CD4-positive, alpha-beta T cell treated with Interleukin-4 for 4 hours (primary cell): Measurements from ENCODE around the gene STRADA.
A peak's percentile ranks its signal among the peaks of the same experiment; 100 is the strongest.
"Not testable (repeated sequence)": the region's sequence is repeated elsewhere in the genome, so short reads cannot be mapped to it uniquely, and the experiment has no call there.

Experiments used
- DNase-seq: peaks from one replicate; pipeline ENCODE4 v3.0.0-alpha.2; 2020

Gene STRADA

DNA sequence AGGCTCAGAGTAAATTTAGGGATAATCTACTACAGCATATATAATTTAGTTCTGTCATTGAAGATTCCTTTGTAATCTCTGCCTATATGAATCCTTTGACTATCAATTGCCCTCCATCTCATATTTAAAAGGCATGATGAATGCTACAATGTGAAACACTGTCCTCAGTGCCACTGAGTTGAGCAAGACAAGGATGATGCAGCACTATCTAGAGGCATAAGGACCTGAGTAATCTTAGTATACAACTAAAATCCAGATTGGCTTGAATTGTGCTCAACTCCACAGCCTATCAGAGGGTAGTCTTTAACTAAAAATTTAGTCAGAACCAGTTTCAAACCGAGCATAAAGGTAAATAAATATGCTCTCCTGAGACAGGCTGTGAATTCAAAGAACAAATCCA lies 11.6 kb upstream of the STRADA start:
- no peak for DNase-seq

DNA sequence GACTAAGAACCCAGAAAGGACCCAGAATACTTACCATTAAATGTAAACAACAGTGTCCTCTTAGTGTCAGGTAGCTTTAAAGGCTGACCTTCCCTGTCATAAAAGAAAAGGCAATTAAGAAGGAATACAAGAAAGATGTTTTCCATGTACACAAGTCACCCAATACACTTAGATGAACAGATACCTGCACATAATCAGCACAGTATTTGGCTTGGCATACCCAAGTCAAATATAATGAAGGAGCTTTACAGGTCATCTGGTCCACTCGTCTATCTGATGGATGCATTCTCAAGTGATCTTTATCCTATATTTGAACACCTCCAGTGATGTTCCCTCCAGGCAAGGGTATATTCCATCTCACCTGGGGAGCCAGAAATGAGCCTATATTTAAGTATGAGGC lies 11.1 kb upstream of the STRADA start:
- no peak for DNase-seq

DNA sequence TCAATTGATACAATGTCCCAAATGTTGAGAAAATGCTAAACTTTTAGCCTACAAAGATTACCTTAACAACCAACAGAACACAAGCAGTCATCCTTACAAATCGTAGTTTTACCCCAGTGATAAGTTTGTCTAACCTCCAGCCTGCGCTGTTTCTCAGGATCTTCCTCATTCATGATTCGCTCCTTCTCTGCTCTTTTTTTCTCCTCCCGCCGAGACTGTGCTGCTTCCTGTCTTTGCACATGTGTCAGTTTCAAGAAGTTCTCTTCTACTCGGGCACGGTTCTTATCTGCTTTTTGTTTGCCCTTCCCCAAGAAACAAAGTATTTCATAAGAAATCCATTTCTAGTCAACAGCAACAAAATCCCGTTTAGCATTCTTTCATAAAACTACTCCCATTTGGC lies 10.2 kb upstream of the STRADA start:
- DNase-seq: peak; percentile 29

DNA sequence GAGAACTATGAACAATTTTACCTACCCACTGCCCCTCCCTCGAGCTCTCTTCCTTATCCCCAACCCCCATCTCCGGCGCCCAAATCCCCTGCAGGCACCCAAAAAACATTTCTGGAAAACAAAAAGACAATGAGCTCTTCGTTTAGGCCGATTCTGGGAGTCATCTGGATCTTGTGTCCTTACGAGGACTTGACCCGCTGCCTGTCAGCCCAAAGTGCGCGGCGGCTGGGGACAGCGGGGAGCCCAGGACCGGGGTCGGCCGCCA lies 524 bp downstream of the STRADA start:
- DNase-seq: no peak

DNA sequence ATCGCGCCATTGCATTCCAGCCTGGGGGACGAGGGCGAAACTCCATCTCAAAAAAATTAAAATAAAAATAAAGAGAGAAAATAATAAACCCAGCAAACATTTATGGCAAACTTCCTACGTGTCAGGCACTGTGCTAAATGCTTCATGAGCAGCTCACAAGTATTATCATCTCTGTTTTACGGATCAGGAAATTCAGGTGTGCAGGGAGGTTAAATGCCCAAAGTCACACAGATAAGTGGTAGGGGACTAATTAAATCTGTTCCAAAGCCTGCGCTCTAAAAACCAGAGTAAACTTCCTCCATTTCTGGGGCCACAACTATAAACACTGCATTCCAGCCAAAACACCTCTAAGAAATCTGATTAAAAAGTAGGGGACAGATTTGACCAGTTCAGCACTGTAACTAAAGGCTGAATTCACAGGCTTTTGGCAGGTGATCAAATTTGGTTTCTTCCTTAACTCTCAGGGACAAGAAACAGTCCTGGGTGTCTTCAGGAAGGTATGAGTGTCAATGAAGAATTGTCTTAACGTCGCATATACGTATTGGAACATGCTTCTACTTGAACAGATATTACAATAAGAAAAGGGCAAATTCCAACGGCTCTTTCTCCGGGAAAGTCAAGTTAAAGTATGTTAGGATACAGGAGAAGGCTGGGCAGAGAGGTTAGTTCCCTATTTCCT lies 996 bp downstream of the STRADA start:
- DNase-seq: no peak

DNA sequence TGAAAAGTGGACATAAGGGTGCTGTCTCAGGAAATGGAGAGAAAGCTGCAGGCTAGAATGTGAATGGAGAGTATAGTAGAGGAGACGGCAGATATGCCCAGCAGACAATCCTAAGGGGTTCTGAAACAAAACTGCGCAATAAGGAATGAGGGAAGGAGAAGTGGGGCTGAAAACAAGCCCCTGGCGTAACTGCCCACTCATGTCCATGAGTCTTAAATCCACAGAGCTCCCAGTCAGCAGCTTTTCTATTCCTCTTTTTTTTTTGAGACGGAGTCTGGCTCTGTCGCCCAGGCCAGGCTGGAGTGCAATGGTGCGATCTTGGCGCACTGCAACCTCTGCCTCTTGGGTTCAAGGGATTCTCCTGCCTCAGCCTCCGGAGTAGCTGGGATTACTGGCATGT lies 5.9 kb downstream of the STRADA start:
- no peak for DNase-seq

DNA sequence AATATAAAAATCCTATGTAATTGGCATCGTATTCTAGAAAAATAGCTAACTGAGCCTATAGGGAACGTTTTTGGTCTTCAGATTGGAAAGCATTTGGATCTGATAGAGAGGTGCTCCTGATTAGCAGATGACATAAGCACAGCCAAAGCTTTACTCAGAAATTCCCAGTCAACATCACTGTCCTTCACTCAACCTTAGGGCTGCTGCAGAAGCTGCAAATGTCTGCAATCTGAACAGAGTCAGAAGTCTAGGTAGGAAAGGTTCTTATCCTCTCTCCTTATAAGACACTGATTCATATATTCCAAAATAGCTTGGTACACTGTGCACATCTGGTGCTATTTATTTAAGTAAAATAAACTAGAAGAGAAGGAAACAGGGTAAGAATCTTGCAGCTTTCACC lies 19.2 kb downstream of the STRADA start:
- no peak for DNase-seq

DNA sequence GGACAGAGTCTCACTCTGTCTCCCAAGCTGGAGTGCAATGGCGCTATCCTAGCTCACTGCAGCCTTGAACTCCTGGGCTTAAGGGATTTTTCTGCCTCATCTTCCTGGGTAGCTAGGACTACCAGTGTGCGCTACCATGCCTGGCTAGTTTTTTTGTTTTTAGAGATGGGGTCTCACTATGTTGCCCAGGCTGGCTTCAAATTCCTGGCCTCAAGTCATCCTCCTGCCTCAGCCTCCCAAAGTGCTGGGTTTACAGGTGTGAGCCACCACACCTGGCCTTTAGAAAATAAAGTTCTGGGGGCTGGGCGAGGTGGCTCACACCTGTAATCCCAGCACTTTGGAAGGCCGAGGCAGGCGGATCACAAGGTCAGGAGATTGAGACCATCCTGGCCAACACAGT lies 21.4 kb downstream of the STRADA start:
- DNase-seq: not testable (repeated sequence)

DNA sequence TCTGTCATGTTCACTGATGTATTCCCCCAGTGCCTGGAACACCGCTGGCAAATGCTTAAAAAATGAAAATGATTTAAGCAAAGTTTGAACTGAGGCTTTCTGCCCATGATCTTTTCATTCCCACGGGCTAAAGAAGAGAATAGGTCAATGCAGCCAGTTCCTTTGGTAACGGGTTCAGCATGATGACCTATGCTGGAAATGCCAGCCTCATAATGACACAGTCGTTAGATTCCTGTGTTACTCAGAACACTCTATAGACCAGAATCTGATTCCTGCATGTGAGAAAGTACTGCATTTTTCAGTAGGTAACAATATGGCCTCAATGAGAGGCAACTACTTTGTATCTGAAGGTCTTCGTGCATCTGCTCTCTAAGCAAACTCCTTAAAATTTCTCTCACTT lies 22.6 kb downstream of the STRADA start:
- no peak for DNase-seq

DNA sequence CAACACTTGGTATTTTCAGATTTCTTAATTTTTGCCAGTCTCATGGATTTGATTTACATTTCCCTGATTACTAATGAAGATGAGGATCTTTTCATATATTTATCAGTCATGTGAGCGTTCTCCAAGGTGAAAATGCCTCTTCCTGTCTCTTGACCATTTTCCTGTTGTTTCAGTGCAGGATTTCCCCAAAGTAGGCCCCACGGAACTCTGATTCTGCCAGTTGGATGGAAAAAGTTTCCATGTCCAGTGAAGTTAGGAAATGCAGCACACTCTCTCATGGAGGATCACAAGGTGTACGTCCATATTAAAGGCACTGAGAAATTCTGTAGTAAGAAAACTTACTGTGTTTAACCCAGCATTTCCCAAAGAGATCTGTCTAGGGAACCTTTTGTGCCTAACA lies 25.2 kb downstream of the STRADA start:
- DNase-seq: no peak

DNA sequence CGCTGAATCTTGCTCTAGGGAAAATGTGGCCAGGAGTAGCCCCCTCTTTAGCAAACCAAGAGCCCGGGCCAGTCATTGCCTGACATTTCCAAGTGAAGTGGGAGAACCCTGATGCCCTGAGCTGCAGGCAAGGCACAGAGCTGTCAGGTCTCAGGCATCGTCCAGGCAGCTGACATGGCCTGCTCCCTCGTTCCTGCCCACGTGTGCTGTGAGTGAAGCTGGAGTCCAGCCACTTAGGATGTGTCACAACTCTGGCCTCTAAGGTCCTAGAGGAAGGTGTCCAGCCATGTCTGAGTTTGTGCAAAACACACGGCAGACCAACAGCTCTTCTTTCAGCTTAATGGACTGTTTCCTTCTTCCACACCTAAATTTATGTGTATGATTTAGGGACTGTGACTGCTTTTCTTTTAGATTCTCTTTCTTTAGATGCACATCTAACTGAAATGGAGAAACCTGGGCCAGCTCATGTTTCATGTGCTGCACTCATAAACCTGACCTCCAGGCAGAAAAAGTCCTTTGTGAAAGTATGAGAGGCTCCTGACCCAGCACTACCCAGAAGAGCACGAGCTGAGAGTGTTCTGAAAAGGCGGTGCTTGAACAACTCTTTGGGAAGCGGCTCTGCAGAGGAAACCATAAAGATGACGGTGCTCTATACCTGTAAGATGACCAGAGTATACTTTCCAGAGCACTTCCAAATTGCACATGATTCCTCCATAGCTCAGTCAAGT lies 26.9 kb downstream of the STRADA start:
- no peak for DNase-seq

DNA sequence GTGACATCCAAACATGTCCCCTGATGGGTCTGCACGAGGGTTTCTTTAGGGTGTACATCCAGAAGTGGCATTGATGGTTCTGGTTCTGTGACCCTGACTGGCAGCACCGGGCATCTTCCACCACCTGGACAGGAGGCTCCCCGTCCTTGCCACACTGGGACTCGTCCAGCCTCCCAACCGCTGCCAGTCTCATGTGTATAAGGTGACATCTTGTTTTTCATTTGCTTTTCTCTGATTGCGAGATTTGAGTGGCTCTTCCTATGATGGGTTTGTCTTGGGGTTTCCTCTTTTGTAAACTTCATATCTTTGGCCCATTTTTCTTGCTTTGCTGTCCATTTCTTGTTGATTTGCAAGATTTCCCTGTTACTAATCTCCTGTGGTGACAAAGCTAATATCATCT lies 32.5 kb downstream of the STRADA start:
- no peak for DNase-seq

DNA sequence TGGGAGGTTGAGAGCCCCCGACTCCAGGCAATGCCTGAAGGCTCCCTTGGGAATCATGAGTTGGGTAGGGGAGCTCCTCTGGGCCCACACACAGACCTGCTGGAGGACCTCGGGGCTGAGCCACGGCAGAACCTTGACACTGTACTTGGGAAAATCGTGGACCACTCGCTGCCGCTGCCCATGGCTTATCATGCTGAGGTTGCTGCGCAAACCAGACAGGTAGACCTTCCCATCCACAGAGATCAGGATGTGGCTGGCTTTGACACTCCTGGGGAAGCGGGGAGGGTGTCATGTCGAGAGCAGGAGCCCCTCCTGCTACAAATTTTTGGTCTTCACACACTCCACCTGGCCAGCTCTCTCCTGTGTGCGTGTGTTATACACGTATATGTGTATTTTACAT lies 34.4 kb downstream of the STRADA start:
- DNase-seq: no peak

DNA sequence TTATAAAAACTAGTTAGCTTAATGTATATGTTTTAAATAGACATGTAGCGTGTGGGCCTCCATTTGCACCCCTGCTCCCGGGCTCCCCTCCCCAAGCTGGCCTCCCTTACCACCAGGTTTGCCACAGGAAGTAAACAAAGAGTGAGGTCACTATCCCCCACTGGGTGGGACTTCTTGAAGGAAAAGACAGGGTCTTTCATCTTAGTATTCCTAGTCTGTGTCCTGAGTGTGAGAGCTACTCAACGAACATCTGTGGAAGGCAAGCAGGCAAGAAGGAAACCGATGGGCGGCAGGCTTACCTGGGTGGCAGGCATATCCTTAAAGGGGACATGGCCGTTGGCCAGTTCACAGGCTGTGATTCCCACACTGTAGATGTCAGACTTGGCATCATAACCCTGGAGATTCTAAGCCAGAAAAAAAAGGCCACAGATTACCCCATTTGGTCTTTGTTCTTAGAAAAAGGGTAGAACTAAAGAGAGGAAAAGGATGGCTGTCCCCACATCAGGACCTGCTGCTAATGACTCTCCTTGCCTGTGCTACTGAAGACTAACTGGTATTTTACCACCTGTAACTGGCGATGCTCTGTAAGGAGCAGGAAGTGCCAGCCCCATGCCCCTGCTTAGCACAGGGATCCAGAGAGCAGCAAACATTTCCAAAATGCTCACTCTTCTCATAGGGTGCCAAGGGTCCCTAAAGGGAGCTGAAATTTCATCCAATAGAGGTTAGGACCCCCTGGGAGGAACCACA lies 35.1 kb downstream of the STRADA start:
- peak; percentile 44 for DNase-seq

DNA sequence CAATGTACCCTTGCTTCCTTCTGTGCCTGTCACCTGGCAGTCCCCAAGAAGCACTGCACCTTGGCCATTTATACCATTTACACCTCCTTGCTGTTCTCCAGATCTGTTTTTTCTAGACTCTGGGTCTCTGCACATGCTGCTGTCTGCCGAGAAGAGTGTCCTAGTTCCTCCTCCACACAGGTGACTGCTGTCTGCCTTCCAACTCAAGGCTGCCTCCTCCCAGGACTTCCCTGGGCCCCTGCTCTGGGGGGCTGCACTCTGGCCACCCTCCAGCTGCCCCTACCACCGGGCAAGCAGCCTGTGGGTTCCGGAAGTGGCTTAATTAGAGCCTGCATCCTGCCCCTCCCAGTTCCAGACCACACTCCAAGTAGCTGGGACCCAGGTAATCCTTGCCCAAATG lies 35.9 kb downstream of the STRADA start:
- no peak for DNase-seq

DNA sequence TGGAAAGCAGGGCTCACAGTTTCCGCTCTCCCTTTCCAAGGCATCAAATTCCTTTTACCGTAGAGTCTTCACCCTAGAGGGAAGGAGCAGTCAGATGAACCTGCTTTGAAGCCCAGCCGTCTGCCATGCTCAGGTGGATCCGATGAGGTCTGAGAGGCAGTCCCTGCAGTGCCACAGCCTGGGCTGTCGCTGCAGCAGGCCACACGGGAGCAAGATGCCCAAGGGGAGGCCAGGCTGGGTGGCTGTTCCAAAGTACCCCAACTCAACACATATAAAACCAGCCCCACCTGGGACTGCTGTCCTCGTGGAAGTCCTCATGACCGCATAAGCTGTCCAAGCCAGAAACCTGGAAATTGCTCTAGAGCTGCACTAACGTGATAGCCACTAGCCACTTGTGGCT lies 36.8 kb downstream of the STRADA start:
- no peak for DNase-seq

DNA sequence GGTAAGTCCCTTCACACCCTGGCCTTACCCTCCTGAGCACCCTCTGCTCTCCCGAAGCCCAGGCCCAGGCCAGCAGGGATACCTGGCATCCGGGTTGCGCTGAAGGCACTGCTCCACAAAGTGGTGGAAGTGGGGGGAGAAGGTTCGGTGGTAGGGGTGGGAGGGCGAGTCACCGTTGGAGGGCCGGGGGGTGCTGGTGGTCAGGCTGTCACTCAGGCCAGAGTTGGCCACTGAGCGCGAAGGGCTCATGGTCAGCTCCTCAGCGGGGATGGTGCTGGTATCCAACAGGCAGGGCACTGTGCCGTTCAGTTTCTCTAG lies 37.4 kb downstream of the STRADA start:
- DNase-seq: no peak

DNA sequence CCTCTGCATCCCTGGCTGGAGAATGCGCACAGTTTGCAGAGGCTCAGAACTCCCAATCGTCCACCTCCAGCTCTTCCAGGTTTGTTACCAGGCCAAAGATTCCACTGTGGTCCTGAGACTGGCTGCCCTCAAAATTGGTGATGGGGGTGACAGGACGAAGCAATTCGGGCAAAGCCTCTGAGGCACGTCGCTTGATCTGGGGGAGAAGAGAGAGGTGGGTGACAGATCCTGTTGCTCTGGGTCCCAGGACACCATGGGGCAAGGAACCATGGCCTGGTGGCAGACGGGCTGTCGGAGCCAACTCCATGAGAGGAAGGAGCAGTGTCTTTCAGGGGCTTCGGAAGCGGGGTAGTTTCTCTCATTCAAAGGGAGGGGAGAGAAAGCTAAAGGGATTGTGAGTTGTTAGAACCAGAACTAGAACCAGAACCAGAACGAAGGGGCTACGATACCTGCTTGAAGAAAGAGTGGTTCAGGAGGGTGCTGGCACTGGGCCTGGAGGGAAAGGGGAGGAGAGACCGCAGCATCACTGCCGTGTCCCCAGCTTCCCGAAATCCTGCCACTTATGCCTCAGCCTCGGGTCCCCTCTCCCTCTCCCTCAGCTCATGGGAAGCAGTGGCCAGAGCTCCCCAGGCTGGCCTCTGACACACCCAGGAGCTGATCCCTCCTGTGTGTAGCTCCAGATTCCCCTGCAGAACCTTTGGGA lies 37.9 kb downstream of the STRADA start:
- no peak for DNase-seq

DNA sequence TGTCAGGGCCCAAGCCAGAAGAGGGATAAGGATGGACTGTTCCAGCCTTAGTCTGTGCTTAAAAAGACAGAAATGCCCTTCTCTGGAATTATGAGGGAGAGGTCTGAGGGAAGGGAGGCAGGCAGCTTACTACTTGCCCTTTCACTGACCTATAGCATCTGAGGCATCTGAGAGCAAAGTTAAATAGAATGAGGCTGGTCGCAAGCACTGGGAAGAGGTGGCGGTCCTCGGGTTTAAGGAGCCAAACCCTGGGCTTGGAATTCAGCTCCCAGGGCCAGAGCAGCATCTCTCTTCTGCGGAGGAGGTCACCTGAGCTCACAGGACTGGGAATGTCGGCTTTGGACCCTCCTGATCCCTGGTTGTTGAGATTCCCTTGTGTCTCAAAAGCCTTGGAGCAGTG lies 38.6 kb downstream of the STRADA start:
- DNase-seq: no peak

DNA sequence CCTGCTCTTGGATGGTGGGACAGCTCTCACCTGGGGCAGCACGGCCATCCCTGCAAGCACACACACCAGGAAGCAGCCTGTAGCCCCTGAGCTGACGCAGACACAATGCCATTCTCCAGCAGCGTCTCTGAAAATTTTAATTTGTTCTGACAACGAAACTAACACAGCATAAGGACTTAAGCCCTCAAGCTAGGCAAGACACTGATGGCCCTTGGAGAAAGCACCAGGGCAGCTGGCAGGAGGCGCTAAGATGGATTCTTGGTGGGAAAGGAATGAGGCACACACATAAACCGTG lies 38.9 kb downstream of the STRADA start:
- no peak for DNase-seq

DNA sequence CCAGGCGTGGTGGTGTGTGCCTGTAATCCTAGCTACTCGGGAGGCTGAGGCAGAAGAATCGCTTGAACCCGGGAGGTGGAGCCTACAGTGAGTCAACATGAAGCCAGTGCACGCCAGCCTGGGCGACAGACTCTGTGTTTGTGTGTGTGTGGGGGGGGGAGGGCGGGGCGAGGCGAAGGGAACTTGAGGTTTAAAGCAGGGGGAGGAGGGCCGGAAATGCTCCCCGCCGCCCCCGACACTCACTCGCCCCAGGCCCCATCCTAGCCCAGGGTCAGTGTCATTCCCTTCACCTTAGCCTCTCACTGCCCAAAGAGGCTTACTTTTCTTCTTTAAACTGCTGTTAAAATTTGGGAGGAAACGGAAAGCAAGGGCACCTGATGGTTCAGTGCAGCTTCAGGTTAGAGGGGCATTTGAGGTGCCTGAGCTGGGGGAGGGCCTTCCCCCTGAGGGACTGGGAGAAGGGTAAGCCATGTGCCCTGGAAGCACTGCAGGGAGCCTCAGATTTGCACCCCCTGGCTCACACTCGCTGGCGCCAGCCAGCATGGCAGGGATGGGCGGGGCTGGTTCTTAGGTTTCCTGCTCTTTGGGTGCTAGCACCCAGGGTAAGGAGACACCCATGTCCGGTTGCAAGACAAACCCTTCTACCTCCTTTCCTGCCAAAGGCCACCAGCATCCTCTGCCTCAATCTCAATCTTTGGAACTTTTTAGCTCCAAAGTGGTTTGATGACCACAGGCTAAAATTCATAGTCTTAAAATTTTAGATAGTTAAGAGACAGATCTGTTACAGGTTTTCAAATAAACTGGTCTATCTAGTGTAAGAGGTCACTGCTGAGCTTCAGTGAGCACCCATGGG lies 39.5 kb downstream of the STRADA start:
- DNase-seq: peak; percentile 91

DNA sequence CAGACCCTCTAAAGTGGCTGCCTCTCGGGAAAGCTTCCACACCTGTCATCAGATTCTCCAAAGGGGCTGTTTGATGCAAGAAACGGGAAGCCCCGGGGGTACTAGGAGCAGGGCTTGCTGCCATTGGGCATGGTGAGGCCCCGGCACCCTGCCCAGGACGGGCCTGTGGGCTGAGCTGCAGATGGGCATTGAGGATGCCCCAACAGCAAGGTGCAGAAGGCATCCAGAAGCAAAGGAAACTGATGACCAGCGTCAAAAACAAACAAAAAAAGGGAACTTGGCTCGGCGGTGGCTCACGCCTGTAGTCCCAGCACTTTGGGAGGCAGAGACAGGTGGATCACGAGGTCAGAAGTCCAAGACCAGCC lies 40.2 kb downstream of the STRADA start:
- no peak for DNase-seq
